HCT116 (cell line): Measurements from ENCODE around the gene HOXB3. TPM values are rescaled to one million over a fixed set of nuclear protein-coding genes. Genes with fewer than 3 reads are reported as not detected.

ENCODE experiments used
- ATAC-seq: fragments of 200-7000 bp; cut with Tn5 transposase; 2 replicates; pipeline ENCODE4 v1.9.1; 2020; ENCODE audit warnings: mild to moderate bottlenecking, moderate library complexity
- BruUV-seq: library from RNA; stranded (reverse); fragments of 400-500 nt; replicated peaks from 2 replicates; lab custom pipeline; 2021; lab: Mats Ljungman, UMichigan
- CTCF ChIA-PET: fragments of 300-600 bp; sonication (Branson Sonifier 250); formaldehyde crosslinking; loops from one replicate; lab custom pipeline; 2021; ENCODE audit warnings: antibody characterized with exemption; lab: Charles Lee
- POLR2A ChIA-PET: fragments of 300-600, 350-600 bp; sonication (Branson Sonifier 250); formaldehyde crosslinking; loops from one replicate; lab custom pipeline; 2021; ENCODE audit warnings: antibody characterized with exemption; lab: Charles Lee
- RAD21 ChIA-PET, 2 experiments: fragments of 300-600 bp; sonication (Branson Sonifier 250); formaldehyde crosslinking; loops; one replicate each; lab custom pipeline; 2023; ENCODE audit warnings: low total read pairs in 2 of 2; ENCODE audit not compliant: uncharacterized antibody in 2 of 2, unreplicated experiment in 2 of 2, low non-redundant PET in 1 of 2; lab: Charles Lee
- DNase-seq: peaks from one replicate; pipeline ENCODE4 v3.0.0-alpha.2; 2010; ENCODE audit warnings: low read depth, low spot score
- H2AFZ ChIP-seq: fragments of 200-600 bp; shearing (Covaris generic), sonication (generic); 2 replicates; pipeline ENCODE4 v1.6.1; 2017; ENCODE audit warnings: low read depth, mixed run types, mixed read lengths, antibody characterized with exemption, low read length; ENCODE audit not compliant: poor library complexity, severe bottlenecking
- H3K27ac ChIP-seq: 2 replicates; pipeline ENCODE4 v1.5.1; 2012; ENCODE audit warnings: low read depth, low read length
- H3K27me3 ChIP-seq: fragments of 200-600 bp; sonication (generic); 2 replicates; pipeline ENCODE4 v1.6.1; 2016; ENCODE audit warnings: mixed run types, low read length, mixed read lengths; ENCODE audit not compliant: insufficient read depth
- H3K36me3 ChIP-seq, 2 experiments: fragments of 200-500 bp in 1 of 2; fragments of 200-600 bp in 1 of 2; sonication (Bioruptor generic) in 1 of 2; sonication (generic) in 1 of 2; 2 replicates each; pipeline versions ENCODE4 v1.5.1 to v1.6.1; 2014 to 2016; ENCODE audit warnings: low read length in 2 of 2, inconsistent platforms in 1 of 2, mixed read lengths in 1 of 2, mixed run types in 1 of 2; ENCODE audit not compliant: insufficient read depth in 2 of 2, control insufficient read depth in 1 of 2
- H3K4me1 ChIP-seq, 2 experiments: fragments of 200-600 bp in 1 of 2; sonication (generic) in 1 of 2; 2 replicates each; pipeline versions ENCODE4 v1.5.1 to v1.6.1; 2012 to 2017; ENCODE audit warnings: low read length in 2 of 2, inconsistent platforms in 1 of 2, mild to moderate bottlenecking in 1 of 2, mixed read lengths in 1 of 2, mixed run types in 1 of 2, moderate library complexity in 1 of 2; ENCODE audit not compliant: insufficient read depth in 2 of 2, control insufficient read depth in 1 of 2
- H3K4me2 ChIP-seq: fragments of 200-600 bp; sonication (generic); 2 replicates; pipeline ENCODE4 v1.6.1; 2017; ENCODE audit warnings: mixed run types, low read length, mixed read lengths
- H3K4me3 ChIP-seq, 2 experiments: fragments of 200-600 bp in 1 of 2; sonication (generic) in 1 of 2; replicated peaks in 1 of 2; 2 replicates each; pipeline ENCODE4 v1.5.1; 2011 to 2016; ENCODE audit warnings: low read length in 2 of 2, control low read depth in 1 of 2, low read depth in 1 of 2, mild to moderate bottlenecking in 1 of 2, mixed read lengths in 1 of 2, mixed run types in 1 of 2
- H3K79me2 ChIP-seq: fragments of 200-600 bp; sonication (generic); 2 replicates; pipeline ENCODE4 v1.6.1; 2017; ENCODE audit warnings: mild to moderate bottlenecking, mixed run types, low read length, moderate library complexity, mixed read lengths; ENCODE audit not compliant: insufficient read depth
- H3K9ac ChIP-seq: fragments of 200-600 bp; sonication (generic); 2 replicates; pipeline ENCODE4 v1.6.1; 2016; ENCODE audit warnings: low read length, mixed read lengths
- H3K9me2 ChIP-seq: fragments of 200-600 bp; sonication (generic), shearing (Covaris generic); 2 replicates; pipeline ENCODE4 v1.6.1; 2017; ENCODE audit warnings: mixed run types, mild to moderate bottlenecking, moderate library complexity; ENCODE audit not compliant: insufficient read depth
- H3K9me3 ChIP-seq, 2 experiments: fragments of 200-500 bp in 1 of 2; fragments of 200-600 bp in 1 of 2; sonication (Bioruptor generic) in 1 of 2; sonication (generic) in 1 of 2; 2 replicates each; pipeline ENCODE4 v1.6.1; 2014 to 2017; ENCODE audit warnings: low read length in 2 of 2, mixed read lengths in 2 of 2, inconsistent platforms in 1 of 2, low read depth in 1 of 2, mild to moderate bottlenecking in 1 of 2, mixed run types in 1 of 2, moderate library complexity in 1 of 2; ENCODE audit not compliant: control insufficient read depth in 1 of 2, insufficient read depth in 1 of 2
- H4K20me1 ChIP-seq: fragments of 200-600 bp; sonication (generic), shearing (Covaris generic); 2 replicates; pipeline ENCODE4 v1.6.1; 2017; ENCODE audit warnings: mixed run types, mild to moderate bottlenecking, moderate library complexity; ENCODE audit not compliant: insufficient read depth
- CTCF ChIP-seq, 3 experiments: fragments of 200-600 bp in 1 of 3; sonication (generic) in 1 of 3; IDR thresholded peaks in 2 of 3; conservative IDR thresholded peaks in 1 of 3; 2 replicates each; pipeline ENCODE4 v1.5.1; 2012 to 2017; ENCODE audit warnings: low read depth in 2 of 3, low read length in 2 of 3, antibody characterized with exemption in 1 of 3, borderline replicate concordance in 1 of 3, control low read depth in 1 of 3, mild to moderate bottlenecking in 1 of 3, mixed read lengths in 1 of 3, mixed run types in 1 of 3, moderate library complexity in 1 of 3; ENCODE audit not compliant: insufficient read depth in 1 of 3
- EGR1 ChIP-seq: IDR thresholded peaks from 2 replicates; pipeline ENCODE4 v1.6.1; 2012; ENCODE audit warnings: low read depth
- ELF1 ChIP-seq: IDR thresholded peaks from 2 replicates; pipeline ENCODE4 v1.6.1; 2012; ENCODE audit warnings: low read depth, borderline replicate concordance
- EZH2 ChIP-seq: fragments of 200-600 bp; sonication (generic); IDR thresholded peaks from 2 replicates; pipeline ENCODE4 v1.6.1; 2017; ENCODE audit warnings: antibody characterized with exemption, mixed run types
- EZH2phosphoT487 ChIP-seq: fragments of 200-600 bp; IDR thresholded peaks from 2 replicates; pipeline ENCODE4 v1.6.1; 2018; ENCODE audit warnings: antibody characterized with exemption, borderline replicate concordance
- FOSL1 ChIP-seq: IDR thresholded peaks from 2 replicates; pipeline ENCODE4 v1.6.1; 2012; ENCODE audit warnings: low read depth
- JUND ChIP-seq: IDR thresholded peaks from 2 replicates; pipeline ENCODE4 v1.6.1; 2012
- MAX ChIP-seq: IDR thresholded peaks from 2 replicates; pipeline ENCODE4 v1.6.1; 2012
- POLR2A ChIP-seq: IDR thresholded peaks from 2 replicates; pipeline ENCODE4 v1.7.0; 2011; ENCODE audit warnings: borderline replicate concordance; ENCODE audit not compliant: insufficient read depth, insufficient read length; ENCODE audit errors: extremely low read depth
- POLR2AphosphoS5 ChIP-seq: IDR thresholded peaks from 2 replicates; pipeline ENCODE4 v1.6.1; 2011; ENCODE audit warnings: mild to moderate bottlenecking, low read depth, low read length, moderate library complexity
- RAD21 ChIP-seq: IDR thresholded peaks from 2 replicates; pipeline ENCODE4 v1.6.1; 2012; ENCODE audit warnings: low read depth, mild to moderate bottlenecking
- REST ChIP-seq: IDR thresholded peaks from 2 replicates; pipeline ENCODE4 v1.6.1; 2012; ENCODE audit warnings: low read depth
- SP1 ChIP-seq: IDR thresholded peaks from 2 replicates; pipeline ENCODE4 v1.6.1; 2012; ENCODE audit warnings: low read depth
- TCF7L2 ChIP-seq: IDR thresholded peaks from 2 replicates; pipeline ENCODE4 v1.7.0; 2011; ENCODE audit warnings: borderline replicate concordance, inconsistent platforms; ENCODE audit not compliant: insufficient read depth, insufficient read length; ENCODE audit errors: extremely low read depth
- YY1 ChIP-seq: IDR thresholded peaks from 2 replicates; pipeline ENCODE4 v1.6.1; 2011; ENCODE audit warnings: low read length, low read depth, moderate library complexity, mild to moderate bottlenecking; ENCODE audit not compliant: insufficient replicate concordance; ENCODE audit errors: extremely low read depth
- ZBTB33 ChIP-seq: IDR thresholded peaks from 2 replicates; pipeline ENCODE4 v1.6.1; 2011; ENCODE audit warnings: mild to moderate bottlenecking, low read length, moderate library complexity; ENCODE audit not compliant: insufficient replicate concordance; ENCODE audit errors: extremely low read depth
- ZNF274 ChIP-seq: fragments of 200-500 bp; sonication (Bioruptor generic); IDR thresholded peaks from 2 replicates; pipeline ENCODE4 v1.6.1; 2014; ENCODE audit warnings: mild to moderate bottlenecking, low read depth, low read length, inconsistent platforms
- intact Hi-C: fragments of 100-400 bp; cut with micrococcal nuclease; formaldehyde crosslinking; loops from 2 replicates; pipeline ENCODE4 v1.10.0; 2022
- total RNA-seq: library from RNA; stranded (reverse); gene quantifications from one replicate; pipeline ENCODE4 v1.2.1, GENCODE V29; 2021; ENCODE audit not compliant: unreplicated experiment

HOXB3 gene
- total RNA-seq, 1 experiment from 2014 or later: 19.8 TPM

GRCh38 chr17:48592577-48592976 lies 2.5 kb upstream of the HOXB3 start:
- H3K9me2 ChIP-seq: no peaks in the 10 kb centered on the region
- no peak overlapping the region for H3K4me3 ChIP-seq
- POLR2A ChIA-PET: no interaction called here
- no peaks in the 10 kb centered on the region for H4K20me1 ChIP-seq
- H2AFZ ChIP-seq: no peak overlapping the region
- BruUV-seq: no TSS peak
- H3K4me2 ChIP-seq: no peak overlapping the region
- no peak overlapping the region for H3K27ac ChIP-seq
- no peak for ATAC-seq
- H3K4me1 ChIP-seq: peaks cover 1 to 21% of the 10 kb centered on the region in 2 experiments; a peak in 3 of 4 replicates
- CTCF ChIA-PET: interaction anchor here (1.0 to 2.2 kb wide), 4 partner anchors 20 to 330 kb away, joined by 5 to 9 read pairs (median 5); no protein-coding TSS in a partner anchor
- intact Hi-C loops: no loop called here
- peaks cover 58% of the 10 kb centered on the region for H3K79me2 ChIP-seq
- RAD21 ChIA-PET: no interaction called here
- TF ChIP-seq EZH2 (no peak), REST (no peak), FOSL1 (no peak), POLR2AphosphoS5 (no peak), EGR1 (no peak), JUND (no peak), ZBTB33 (no peak), ZNF274 (no peak), CTCF (IDR thresholded peaks at IDR 0.05 in 2 of 3, conservative IDR thresholded peaks at IDR 0.05 in 1 of 3; ENCODE audit: borderline replicate concordance in 1 of 3, insufficient read depth in 1 of 3, low read depth in 2 of 3, low read length in 2 of 3) (no peak), RAD21 (no peak), YY1 (no peak), MAX (no peak), EZH2phosphoT487 (no peak), ELF1 (no peak), TCF7L2 (no peak), SP1 (no peak), POLR2A (no peak)
- TF ChIP-seq, all 23 proteins: peak for 0
- DNase-seq: no peak
- Histone ChIP-seq H3K9me3 (no peaks in the 10 kb centered on the region), H3K27me3 (no peaks in the 10 kb centered on the region), H3K9ac (no peak overlapping the region), H3K36me3 (peaks cover 16 to 30% of the 10 kb centered on the region in 2 experiments; a peak in 3 of 4 replicates)
